Mesenchymal stem cell (in vitro differentiated cells and primary cell): Measurements from ENCODE around the gene RIPPLY3. TPM values are rescaled to one million over a fixed set of nuclear protein-coding genes. Genes with fewer than 3 reads are reported as not detected.

Experiments used
- DNase-seq: peaks from one replicate; pipeline ENCODE4 v3.0.0-alpha.2; 2013
- H2AFZ ChIP-seq: one replicate; pipeline ENCODE4 v1.6.1; 2013; ENCODE audit warnings: low read depth, mild to moderate bottlenecking, control low read depth, inconsistent platforms, low read length, moderate library complexity
- H2AK5ac ChIP-seq: 2 replicates; pipeline ENCODE4 v1.6.1; 2013; ENCODE audit warnings: low read length, moderate library complexity, mild to moderate bottlenecking, inconsistent platforms; ENCODE audit not compliant: severe bottlenecking
- H2BK120ac ChIP-seq: one replicate; pipeline ENCODE4 v1.6.1; 2013; ENCODE audit warnings: low read depth, mild to moderate bottlenecking, inconsistent platforms, low read length, moderate library complexity
- H2BK12ac ChIP-seq, 2 experiments: one replicate each; pipeline ENCODE4 v1.6.1; 2013; ENCODE audit warnings: inconsistent platforms in 2 of 2, low read length in 2 of 2, mild to moderate bottlenecking in 2 of 2, moderate library complexity in 2 of 2, control low read depth in 1 of 2
- H2BK15ac ChIP-seq: one replicate; pipeline ENCODE4 v1.6.1; 2013; ENCODE audit warnings: mild to moderate bottlenecking, low read depth, inconsistent platforms; ENCODE audit not compliant: poor library complexity, severe bottlenecking
- H2BK5ac ChIP-seq: 2 replicates; pipeline ENCODE4 v1.6.1; 2013; ENCODE audit warnings: low read depth, mild to moderate bottlenecking, low read length, control low read depth, inconsistent platforms; ENCODE audit not compliant: poor library complexity, severe bottlenecking
- H3K14ac ChIP-seq, 2 experiments: one replicate each; pipeline ENCODE4 v1.6.1; 2013; ENCODE audit warnings: inconsistent platforms in 2 of 2, low read length in 2 of 2, control low read depth in 1 of 2, mild to moderate bottlenecking in 1 of 2, moderate library complexity in 1 of 2
- H3K18ac ChIP-seq, 2 experiments: one replicate each; pipeline ENCODE4 v1.6.1; 2013; ENCODE audit warnings: inconsistent platforms in 2 of 2, low read length in 2 of 2, control low read depth in 1 of 2, low read depth in 1 of 2, mild to moderate bottlenecking in 1 of 2
- H3K23ac ChIP-seq, 2 experiments: one replicate each; pipeline ENCODE4 v1.6.1; 2013; ENCODE audit warnings: inconsistent platforms in 2 of 2, low read length in 2 of 2, mild to moderate bottlenecking in 2 of 2, moderate library complexity in 2 of 2, control low read depth in 1 of 2
- H3K27ac ChIP-seq: 2 replicates; pipeline ENCODE4 v1.5.1; 2013; ENCODE audit warnings: mild to moderate bottlenecking, moderate library complexity, low read length, control low read depth, inconsistent platforms; ENCODE audit not compliant: poor library complexity, severe bottlenecking
- H3K27me3 ChIP-seq, 2 experiments: 2 replicates each; pipeline versions ENCODE4 v1.6.1 to v1.7.0; 2013; ENCODE audit warnings: low read length in 2 of 2, mild to moderate bottlenecking in 2 of 2, moderate library complexity in 2 of 2, control low read depth in 1 of 2, inconsistent platforms in 1 of 2; ENCODE audit not compliant: control insufficient read depth in 1 of 2, insufficient read depth in 1 of 2
- H3K36me3 ChIP-seq, 2 experiments: 2 replicates each; pipeline versions ENCODE4 v1.6.1 to v1.7.0; 2013; ENCODE audit warnings: low read length in 2 of 2, control low read depth in 1 of 2, inconsistent platforms in 1 of 2, low read depth in 1 of 2, mild to moderate bottlenecking in 1 of 2; ENCODE audit not compliant: insufficient read depth in 2 of 2, control insufficient read depth in 1 of 2
- H3K4ac ChIP-seq, 2 experiments: one replicate each; pipeline ENCODE4 v1.6.1; 2013; ENCODE audit warnings: inconsistent platforms in 2 of 2, low read length in 2 of 2, mild to moderate bottlenecking in 2 of 2, moderate library complexity in 2 of 2, control low read depth in 1 of 2, low read depth in 1 of 2
- H3K4me1 ChIP-seq: 2 replicates; pipeline ENCODE4 v1.6.1; 2013; ENCODE audit warnings: low read depth, low read length, control low read depth; ENCODE audit not compliant: control insufficient read depth, insufficient read depth
- H3K4me2 ChIP-seq: 2 replicates; pipeline ENCODE4 v1.6.1; 2013; ENCODE audit warnings: low read length, mild to moderate bottlenecking, inconsistent platforms; ENCODE audit not compliant: poor library complexity, severe bottlenecking
- H3K4me3 ChIP-seq, 2 experiments: 2 replicates each; pipeline versions ENCODE4 v1.5.1 to v1.7.0; 2013; ENCODE audit warnings: low read length in 2 of 2, mild to moderate bottlenecking in 2 of 2, control low read depth in 1 of 2, low read depth in 1 of 2; ENCODE audit not compliant: insufficient read depth in 1 of 2
- H3K79me1 ChIP-seq: replicated peaks from 2 replicates; pipeline ENCODE4 v1.6.1; 2013; ENCODE audit warnings: mild to moderate bottlenecking, control low read depth, low read length, inconsistent platforms; ENCODE audit not compliant: poor library complexity, severe bottlenecking
- H3K9ac ChIP-seq: 2 replicates; pipeline ENCODE4 v1.7.0; 2013; ENCODE audit warnings: mild to moderate bottlenecking, low read length, moderate library complexity
- H3K9me3 ChIP-seq: 2 replicates; pipeline ENCODE4 v1.7.0; 2013; ENCODE audit warnings: mild to moderate bottlenecking, low read length; ENCODE audit not compliant: control insufficient read depth
- H4K8ac ChIP-seq: one replicate; pipeline ENCODE4 v1.6.1; 2013; ENCODE audit warnings: inconsistent platforms, mild to moderate bottlenecking, low read length, moderate library complexity
- H4K91ac ChIP-seq: one replicate; pipeline ENCODE4 v1.6.1; 2013; ENCODE audit warnings: mild to moderate bottlenecking, low read length, inconsistent platforms
- WGBS: methylation state at CpG from one replicate; pipeline ENCODE4 v1.1.7; 2013; ENCODE audit warnings: mixed read lengths; 5-methylcytosine and 5-hydroxymethylcytosine counted together
- polyA plus RNA-seq, 2 experiments: library from polyadenylated mRNA; stranded (reverse); fragments of 200-250 nt; gene quantifications; one replicate each; pipeline ENCODE4 v1.2.3, GENCODE V29; 2013

The RIPPLY3 gene, protein sequence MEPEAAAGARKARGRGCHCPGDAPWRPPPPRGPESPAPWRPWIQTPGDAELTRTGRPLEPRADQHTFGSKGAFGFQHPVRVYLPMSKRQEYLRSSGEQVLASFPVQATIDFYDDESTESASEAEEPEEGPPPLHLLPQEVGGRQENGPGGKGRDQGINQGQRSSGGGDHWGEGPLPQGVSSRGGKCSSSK
- 0.03 TPM for polyA plus RNA-seq (2013, experiment 1 of 2)
- 0.05 TPM for polyA plus RNA-seq (2013, experiment 2 of 2)

DNA sequence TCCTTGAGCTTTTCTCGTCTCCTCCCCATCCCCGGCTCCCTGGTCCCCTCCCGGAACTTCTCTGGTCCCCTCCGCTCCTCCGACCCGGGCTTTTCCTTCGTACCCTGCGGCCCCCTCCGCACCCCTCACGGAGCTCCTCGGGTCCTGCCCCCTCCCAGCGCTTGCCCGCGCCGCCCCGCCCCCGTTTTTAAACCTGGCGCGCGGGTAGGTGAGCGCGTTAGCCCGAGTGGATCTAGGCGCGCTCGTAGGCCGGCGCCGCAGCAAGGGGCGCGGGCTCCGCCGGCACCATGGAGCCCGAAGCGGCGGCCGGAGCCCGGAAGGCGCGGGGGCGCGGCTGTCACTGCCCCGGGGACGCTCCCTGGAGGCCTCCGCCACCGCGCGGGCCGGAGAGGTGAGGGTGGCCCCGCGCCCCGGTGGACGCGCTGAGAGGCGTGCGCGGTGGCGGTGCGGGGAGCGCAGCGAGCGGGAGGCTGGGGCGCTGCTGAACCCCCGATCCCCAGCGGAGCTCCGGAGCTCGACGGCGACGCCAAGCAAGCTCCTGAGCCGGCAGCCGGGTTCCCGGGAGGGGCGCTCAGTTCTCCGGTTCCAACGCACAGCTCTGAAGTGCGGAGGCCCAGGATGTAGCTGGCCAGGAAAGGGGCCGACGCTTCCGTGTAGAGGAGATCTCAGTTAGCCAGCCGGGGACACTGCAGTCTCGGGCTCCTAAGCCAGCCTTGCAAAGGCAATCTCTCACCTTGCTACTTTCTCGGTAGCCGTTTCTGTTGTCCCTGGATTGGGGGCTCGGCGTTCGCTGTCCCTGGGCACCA is at the start of gene RIPPLY3:
Gene RIPPLY3 (plus strand): TSS at position 217 of the 806 bp plus-strand sequence. CDS start 71 bp downstream, at position 288.
- 3% methylated on average over 82 of the region's 87 CpGs for WGBS
- H3K4me2 ChIP-seq, result peak within 1 kb of the TSS; percentile 97
- H2BK120ac ChIP-seq, result no peak within 1 kb of the TSS
- H3K4me1 ChIP-seq, result peaks cover 21% of the 10 kb centered on the region
- no peaks in the 10 kb centered on the region for H3K36me3 ChIP-seq
- peak within 1 kb of the TSS; percentile 38 for H4K8ac ChIP-seq
- peak within 1 kb of the TSS; percentile 46 for H2AFZ ChIP-seq
- H3K23ac ChIP-seq, result peak within 1 kb of the TSS in 1 of 2 experiments; percentile 77
- no peak within 1 kb of the TSS for H2AK5ac ChIP-seq
- peak within 1 kb of the TSS; percentile 55 to 69 for H3K4me3 ChIP-seq
- H2BK15ac ChIP-seq, result no peak within 1 kb of the TSS
- H3K18ac ChIP-seq, result peak within 1 kb of the TSS in 1 of 2 experiments; percentile 21
- H3K9ac ChIP-seq, result no peak within 1 kb of the TSS
- no peak within 1 kb of the TSS for H2BK5ac ChIP-seq
- no peak within 1 kb of the TSS for H3K27ac ChIP-seq
- H3K4ac ChIP-seq, result no peak within 1 kb of the TSS
- peaks cover 11 to 24% of the 10 kb centered on the region in 2 experiments for H3K27me3 ChIP-seq
- peak within 1 kb of the TSS in 1 of 2 experiments; percentile 34 for H2BK12ac ChIP-seq
- DNase-seq, result peak; percentile 42
- no peak within 1 kb of the TSS for H4K91ac ChIP-seq
- no peaks in the 10 kb centered on the region for H3K79me1 ChIP-seq
- H3K9me3 ChIP-seq, result no peaks in the 10 kb centered on the region
- no peak within 1 kb of the TSS for H3K14ac ChIP-seq

DNA sequence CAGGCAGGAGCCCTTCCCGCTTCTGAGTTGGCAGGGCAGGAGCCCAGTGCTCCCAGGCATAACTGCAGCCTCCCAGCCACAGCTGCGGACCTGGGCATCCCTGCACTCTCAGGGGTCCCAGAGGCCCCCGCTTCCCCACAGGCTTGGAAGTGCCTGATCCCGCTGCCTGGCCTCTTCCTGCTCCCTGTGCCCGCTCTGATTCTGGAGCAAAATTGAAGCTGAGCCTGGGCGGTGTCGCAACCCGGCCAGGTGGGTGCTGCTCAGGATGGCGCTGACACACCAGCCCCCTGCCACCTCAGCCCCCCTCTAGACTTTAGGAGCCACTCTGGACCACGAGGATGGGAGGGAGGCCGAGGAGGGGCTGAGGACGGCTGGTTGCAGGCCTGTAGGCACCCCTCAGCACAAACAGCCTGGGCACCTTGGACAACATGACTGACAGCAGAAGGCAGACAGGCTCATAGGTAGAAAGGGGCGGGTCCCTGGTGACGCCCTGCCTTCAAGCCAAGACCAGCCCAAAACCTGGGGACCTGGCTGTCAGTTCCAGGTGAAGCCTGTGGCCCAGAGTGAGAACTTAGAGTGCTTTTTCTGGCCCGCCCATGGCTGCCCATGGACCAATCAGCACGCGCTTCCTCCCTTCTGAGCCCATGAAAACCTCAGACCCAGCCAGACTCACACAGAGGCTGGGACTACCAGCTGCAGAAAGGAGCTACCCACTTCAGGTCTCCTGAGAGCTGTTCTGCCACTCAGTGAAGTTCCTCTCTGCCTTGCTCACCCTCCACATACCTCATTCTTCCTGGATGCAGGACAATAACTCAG is 47.3 kb upstream of the RIPPLY3 start:
- Histone ChIP-seq H2BK12ac (no peak overlapping the region), H3K9me3 (no peaks in the 10 kb centered on the region), H3K18ac (no peak overlapping the region), H3K36me3 (peaks cover 22 to 36% of the 10 kb centered on the region in 2 experiments), H3K4me2 (no peak overlapping the region), H4K91ac (no peak overlapping the region), H3K79me1 (peaks cover 11% of the 10 kb centered on the region), H3K27me3 (no peaks in the 10 kb centered on the region), H2AK5ac (no peak overlapping the region), H3K14ac (no peak overlapping the region), H3K23ac (no peak overlapping the region), H3K9ac (no peak overlapping the region), H2BK15ac (no peak overlapping the region), H4K8ac (no peak overlapping the region), H3K4me3 (no peak overlapping the region), H3K4ac (no peak overlapping the region), H2BK5ac (no peak overlapping the region), H2BK120ac (no peak overlapping the region), H3K4me1 (peaks cover 2% of the 10 kb centered on the region), H2AFZ (no peak overlapping the region), H3K27ac (no peak overlapping the region)
- no peak for DNase-seq
- 89% methylated on average over 17 of the region's 17 CpGs for WGBS

DNA sequence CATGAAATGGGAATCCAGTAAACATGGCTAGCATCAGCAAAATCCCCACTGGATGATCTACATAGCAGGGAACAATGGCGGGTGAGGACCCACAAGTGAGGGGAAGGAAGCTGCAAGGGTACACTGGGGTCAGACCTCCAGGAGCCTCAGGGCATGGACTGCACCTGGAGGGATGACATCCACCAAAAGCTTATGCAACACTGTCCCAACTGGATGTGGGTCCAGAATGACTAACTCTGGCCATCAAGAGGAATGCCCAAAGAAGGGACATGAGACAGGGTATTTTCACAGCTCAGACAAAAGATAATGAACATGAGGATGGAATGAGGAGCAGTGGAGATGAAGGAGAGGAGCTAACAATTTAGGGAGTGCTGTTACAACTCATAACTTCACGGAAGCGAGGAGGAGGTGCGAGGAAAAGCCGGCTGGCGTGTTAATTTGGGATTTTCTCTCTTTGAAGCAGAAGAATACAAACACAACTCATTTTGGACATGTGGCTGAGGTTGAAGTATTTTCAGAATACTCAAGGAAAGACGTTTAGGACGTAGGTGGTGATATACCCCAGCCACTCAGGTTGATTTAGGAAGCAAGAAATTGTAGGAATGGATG is 45.7 kb upstream of the RIPPLY3 start:
- Histone ChIP-seq H3K4ac (no peak overlapping the region), H2BK12ac (no peak overlapping the region), H3K27me3 (no peaks in the 10 kb centered on the region), H3K23ac (no peak overlapping the region), H3K14ac (no peak overlapping the region), H3K9ac (no peak overlapping the region), H2AFZ (no peak overlapping the region), H2AK5ac (no peak overlapping the region), H4K91ac (no peak overlapping the region), H2BK15ac (no peak overlapping the region), H3K18ac (no peak overlapping the region), H2BK120ac (no peak overlapping the region), H3K9me3 (no peaks in the 10 kb centered on the region), H3K79me1 (peaks cover 17% of the 10 kb centered on the region), H3K27ac (no peak overlapping the region), H3K4me1 (peaks cover 4% of the 10 kb centered on the region), H3K4me2 (no peak overlapping the region), H4K8ac (no peak overlapping the region), H3K36me3 (peaks cover 22 to 30% of the 10 kb centered on the region in 2 experiments), H3K4me3 (no peak overlapping the region), H2BK5ac (no peak overlapping the region)
- no peak for DNase-seq
- WGBS, result 97% methylated on average over 8 of the region's 8 CpGs
